HepG2 (cell line): ENCODE results near the gene ANKRD42. TPM values are rescaled to one million over a fixed set of nuclear protein-coding genes. Genes with fewer than 3 reads are reported as not detected.

Experiments
- CBX5 ChIP-seq: sonication (generic); formaldehyde crosslinking; IDR thresholded peaks from 2 replicates; pipeline ENCODE4 v1.4.0; 2020; ENCODE audit warnings: missing genetic modification reagents, borderline replicate concordance
- CCDC6 ChIP-seq: sonication (generic); formaldehyde crosslinking; IDR thresholded peaks from 2 replicates; pipeline ENCODE4 v1.8.1; 2022; ENCODE audit warnings: mild to moderate bottlenecking, missing genetic modification reagents, moderate library complexity
- HDAC6 ChIP-seq: fragments of 200-600 bp; sonication (generic); IDR thresholded peaks from 2 replicates; pipeline ENCODE4 v1.7.0; 2017; ENCODE audit warnings: mild to moderate bottlenecking, antibody characterized with exemption, low read length, low read depth
- MAZ ChIP-seq, 2 experiments: sonication (generic) in 1 of 2; formaldehyde crosslinking in 1 of 2; IDR thresholded peaks; 2 replicates each; pipeline versions ENCODE4 v1.5.0 to v1.6.1; 2012 to 2020; ENCODE audit warnings: low read depth in 2 of 2, mild to moderate bottlenecking in 2 of 2, borderline replicate concordance in 1 of 2, improper control_type of control experiment in 1 of 2, low read length in 1 of 2, missing genetic modification reagents in 1 of 2, moderate library complexity in 1 of 2
- MED13 ChIP-seq: sonication (generic); formaldehyde crosslinking; IDR thresholded peaks from 2 replicates; pipeline ENCODE4 v1.5.0; 2020; ENCODE audit warnings: missing genetic modification reagents
- MLX ChIP-seq: IDR thresholded peaks from 2 replicates; pipeline ENCODE4 v1.6.1; 2016
- NFE2L2 ChIP-seq: fragments of 150-350 bp; IDR thresholded peaks from 2 replicates; pipeline ENCODE4 v1.6.1; 2014; ENCODE audit warnings: low read length
- PBX3 ChIP-seq: sonication (generic); formaldehyde crosslinking; IDR thresholded peaks from 2 replicates; pipeline ENCODE4 v1.8.1; 2023; ENCODE audit warnings: missing genetic modification reagents, inconsistent platforms, borderline replicate concordance
- SRY ChIP-seq: sonication (generic); formaldehyde crosslinking; IDR thresholded peaks from 2 replicates; pipeline ENCODE4 v1.8.0; 2022; ENCODE audit warnings: mild to moderate bottlenecking, missing genetic modification reagents
- TCF7 ChIP-seq: sonication (generic); IDR thresholded peaks from 2 replicates; pipeline ENCODE4 v1.6.1; 2016; ENCODE audit warnings: antibody characterized with exemption, low read depth
- TOPORS ChIP-seq: sonication (generic); formaldehyde crosslinking; IDR thresholded peaks from 2 replicates; pipeline ENCODE4 v1.8.0; 2023; ENCODE audit warnings: mild to moderate bottlenecking, missing genetic modification reagents
- ZC3H4 ChIP-seq: sonication (generic); formaldehyde crosslinking; IDR thresholded peaks from 2 replicates; pipeline ENCODE4 v1.4.0; 2020; ENCODE audit warnings: missing genetic modification reagents, borderline replicate concordance
- ZFP36 ChIP-seq: fragments of 150-350 bp; IDR thresholded peaks from 2 replicates; pipeline ENCODE4 v1.6.1; 2018; ENCODE audit warnings: borderline replicate concordance, low read length, low read depth; ENCODE audit not compliant: partially characterized antibody
- ZMYM3 ChIP-seq: sonication (generic); formaldehyde crosslinking; IDR thresholded peaks from 2 replicates; pipeline ENCODE4 v1.5.1; 2020; ENCODE audit warnings: mild to moderate bottlenecking, missing genetic modification reagents
- ZNF280D ChIP-seq: sonication (generic); formaldehyde crosslinking; IDR thresholded peaks from 2 replicates; pipeline ENCODE4 v1.5.1; 2020; ENCODE audit warnings: mild to moderate bottlenecking, missing genetic modification reagents
- ZNF331 ChIP-seq: sonication (generic); formaldehyde crosslinking; IDR thresholded peaks from 2 replicates; pipeline ENCODE4 v1.4.0; 2020; ENCODE audit warnings: missing genetic modification reagents
- ZNF34 ChIP-seq: sonication (generic); formaldehyde crosslinking; IDR thresholded peaks from 2 replicates; pipeline ENCODE4 v1.4.0; 2020; ENCODE audit warnings: mild to moderate bottlenecking, missing genetic modification reagents, borderline replicate concordance
- ZNF430 ChIP-seq: sonication (generic); formaldehyde crosslinking; IDR thresholded peaks from 2 replicates; pipeline ENCODE4 v1.9.0; 2021; ENCODE audit warnings: mild to moderate bottlenecking, missing genetic modification reagents
- ZNF501 ChIP-seq: sonication (generic); formaldehyde crosslinking; IDR thresholded peaks from 2 replicates; pipeline ENCODE4 v1.5.1; 2020; ENCODE audit warnings: mild to moderate bottlenecking, moderate library complexity, missing genetic modification reagents
- ZNF512 ChIP-seq: sonication (generic); formaldehyde crosslinking; IDR thresholded peaks from 2 replicates; pipeline ENCODE4 v1.4.0; 2020; ENCODE audit warnings: mild to moderate bottlenecking, missing genetic modification reagents
- ZNF790 ChIP-seq: sonication (generic); formaldehyde crosslinking; IDR thresholded peaks from 2 replicates; pipeline ENCODE4 v1.8.0; 2022; ENCODE audit warnings: missing genetic modification reagents, mild to moderate bottlenecking, borderline replicate concordance
- ZSCAN25 ChIP-seq: sonication (generic); formaldehyde crosslinking; IDR thresholded peaks from 2 replicates; pipeline ENCODE4 v1.8.0; 2022; ENCODE audit warnings: mild to moderate bottlenecking, missing genetic modification reagents
- polyA plus RNA-seq, 8 experiments: library from polyadenylated mRNA; depleted of rRNA in 3 of 8; stranded (reverse) in 7 of 8; unstranded in 1 of 8; fragments of >200 nt; fragmentation: Illumina TruSeq in 4 of 8; extraction: Trizol in 4 of 8; gene quantifications; 2 replicates each; pipeline versions ENCODE4 v1.2.1 to v1.2.3, GENCODE V29; 2011 to 2016; ENCODE audit warnings: low read depth in 4 of 8, missing spikeins in 1 of 8, mixed read lengths in 1 of 8; ENCODE audit not compliant: insufficient read depth in 1 of 8
- total RNA-seq, 5 experiments: library from RNA; depleted of rRNA; stranded (reverse); fragments of >200 nt; fragmentation: Illumina TruSeq; extraction: Trizol; gene quantifications; 2 replicates each; pipeline ENCODE4 v1.2.3, GENCODE V29; 2016; ENCODE audit warnings: low read depth in 1 of 5

Gene ANKRD42
- total and polyA plus RNA-seq, 2 of the 13 experiments (the other 11 are each of a cell fraction or from before 2014, with no cell fraction given) = 2.2 to 3.7 TPM

- no peak for TF ChIP-seq ZNF512 (CRISPR knock-in tag)
- TF ChIP-seq CBX5 (CRISPR knock-in tag) = peak; percentile 52; the same call in 1 of the 2 replicates
- TF ChIP-seq ZNF331 (CRISPR knock-in tag) = peak; percentile 30; the same call in 1 of the 2 replicates
- TF ChIP-seq TCF7 = no peak
- TF ChIP-seq ZNF501 (CRISPR knock-in tag) = peak; percentile 84
- TF ChIP-seq PBX3 (CRISPR knock-in tag) = no peak
- no peak for TF ChIP-seq MAZ (IDR thresholded peaks at IDR 0.05; ENCODE audit: borderline replicate concordance, low read depth, low read length)
- peak; percentile 63 for TF ChIP-seq MAZ (CRISPR knock-in tag; IDR thresholded peaks at IDR 0.05; ENCODE audit: low read depth)
- 0 out of 2 replicates have a peak, but pooled peaks have one; percentile 19 for TF ChIP-seq MLX (CRISPR knock-in tag)
- TF ChIP-seq ZMYM3 (CRISPR knock-in tag) = no peak
- no peak for TF ChIP-seq ZFP36
- 0 out of 2 replicates have a peak, but pooled peaks have one; percentile 33 for TF ChIP-seq TOPORS (CRISPR knock-in tag)
- no peak for TF ChIP-seq NFE2L2
- no peak for TF ChIP-seq CCDC6 (CRISPR knock-in tag)
- TF ChIP-seq SRY (CRISPR knock-in tag) = no peak
- no peak for TF ChIP-seq HDAC6
- TF ChIP-seq ZNF430 (CRISPR knock-in tag) = peak; percentile 53; the same call in 1 of the 2 replicates
- TF ChIP-seq MED13 (CRISPR knock-in tag) = no peak
- no peak for TF ChIP-seq ZNF790 (CRISPR knock-in tag)
- no peak for TF ChIP-seq ZSCAN25
- no peak for TF ChIP-seq ZNF34 (CRISPR knock-in tag)
- TF ChIP-seq ZNF280D (CRISPR knock-in tag) = no peak
- TF ChIP-seq ZC3H4 = no peak
These were observed at the start of gene ANKRD42 (continued) for GRCh38 chr11:83193315-83194280.
